ENCODE results near the gene FITM1.

FITM1 gene

DNA sequence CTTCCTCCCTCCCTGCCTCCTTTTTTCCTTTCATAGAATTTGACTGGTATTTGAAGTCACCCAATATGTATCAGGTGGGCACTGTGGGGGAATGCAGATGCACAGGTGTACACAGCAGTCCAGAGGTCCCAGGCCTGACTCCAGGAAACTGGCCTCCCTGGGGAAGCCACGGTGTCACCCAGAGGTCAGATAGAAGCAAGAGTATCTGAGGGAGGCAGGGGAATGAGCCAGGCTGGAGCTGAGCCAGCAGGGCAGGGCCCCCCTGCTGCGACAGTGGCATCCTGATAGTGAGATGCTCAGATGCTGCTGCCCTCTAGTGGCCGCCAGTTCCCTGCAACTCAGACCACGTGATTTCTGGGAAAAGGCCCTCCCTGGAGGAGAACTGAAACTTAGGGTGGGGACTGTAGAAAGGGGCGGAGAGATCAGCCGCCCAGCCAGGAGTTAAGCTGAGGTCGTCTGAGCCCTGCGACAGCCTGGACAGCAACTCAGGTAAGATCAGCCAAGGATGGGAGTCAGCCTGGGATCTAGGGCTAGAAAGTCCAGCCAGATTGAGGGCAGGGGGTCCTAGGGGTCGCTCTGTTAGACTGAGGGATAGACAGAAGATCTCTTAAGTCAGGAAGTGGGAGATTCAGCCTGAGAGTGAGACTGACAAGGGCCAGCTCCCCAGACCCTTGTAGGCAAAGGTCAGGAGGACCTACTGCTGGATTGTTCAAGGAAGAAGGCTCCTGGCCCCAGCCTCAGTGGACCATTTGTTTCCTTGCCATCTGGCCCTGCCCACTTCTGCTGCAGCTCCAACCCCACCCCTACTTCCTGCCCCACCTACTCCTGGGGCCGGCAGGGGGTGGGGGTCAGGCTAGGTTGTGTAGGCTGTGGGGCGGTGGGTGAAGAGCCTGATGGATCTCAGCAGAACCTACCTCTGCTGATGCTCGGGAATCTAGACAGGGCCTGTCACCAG, 30.7 kb downstream of the FITM1 start, which contains the start of gene IRF9:
TSS of gene IRF9 (plus strand) at position 416 of the 955 bp plus-strand sequence. CDS start 880 bp downstream, outside the sequence.
- DNase-seq (ENCODE audit: low read depth) = peak; percentile 94

DNA sequence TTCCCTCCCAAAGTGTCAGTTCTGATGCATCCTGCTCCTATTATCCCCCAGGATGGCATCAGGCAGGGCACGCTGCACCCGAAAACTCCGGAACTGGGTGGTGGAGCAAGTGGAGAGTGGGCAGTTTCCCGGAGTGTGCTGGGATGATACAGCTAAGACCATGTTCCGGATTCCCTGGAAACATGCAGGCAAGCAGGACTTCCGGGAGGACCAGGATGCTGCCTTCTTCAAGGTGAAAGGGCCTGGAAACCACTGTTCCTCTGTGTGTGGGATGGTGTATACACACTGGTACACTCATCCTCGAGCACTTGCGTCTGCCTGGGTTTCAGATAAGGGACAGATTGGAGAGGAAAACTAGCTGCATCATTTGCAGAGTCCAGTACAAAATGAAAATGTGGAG, 31.6 kb downstream of the FITM1 start:
- DNase-seq (ENCODE audit: low read depth) = no peak

DNA sequence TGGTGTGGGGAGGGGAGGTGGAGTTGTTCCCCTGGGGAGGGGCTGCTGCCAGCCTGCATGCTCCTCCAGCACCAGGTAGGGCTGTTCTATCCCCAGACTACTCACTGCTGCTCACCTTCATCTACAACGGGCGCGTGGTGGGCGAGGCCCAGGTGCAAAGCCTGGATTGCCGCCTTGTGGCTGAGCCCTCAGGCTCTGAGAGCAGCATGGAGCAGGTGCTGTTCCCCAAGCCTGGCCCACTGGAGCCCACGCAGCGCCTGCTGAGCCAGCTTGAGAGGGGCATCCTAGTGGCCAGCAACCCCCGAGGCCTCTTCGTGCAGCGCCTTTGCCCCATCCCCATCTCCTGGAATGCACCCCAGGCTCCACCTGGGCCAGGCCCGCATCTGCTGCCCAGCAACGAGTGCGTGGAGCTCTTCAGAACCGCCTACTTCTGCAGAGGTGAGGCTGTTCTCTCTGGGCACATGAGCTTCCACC, 34.1 kb downstream of the FITM1 start:
- no peak for DNase-seq (ENCODE audit: low read depth)

DNA sequence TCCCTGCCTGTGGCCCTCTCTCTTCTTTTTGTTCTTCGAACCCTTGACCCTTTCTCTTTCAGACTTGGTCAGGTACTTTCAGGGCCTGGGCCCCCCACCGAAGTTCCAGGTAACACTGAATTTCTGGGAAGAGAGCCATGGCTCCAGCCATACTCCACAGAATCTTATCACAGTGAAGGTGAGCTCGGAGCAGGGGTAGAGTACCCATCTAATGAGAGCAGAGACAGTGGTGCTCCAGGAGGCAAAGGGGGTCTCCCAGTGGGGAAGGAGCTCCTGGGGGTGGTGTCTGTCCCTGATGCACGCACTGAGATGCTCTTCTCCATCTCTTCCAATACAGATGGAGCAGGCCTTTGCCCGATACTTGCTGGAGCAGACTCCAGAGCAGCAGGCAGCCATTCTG, 35.3 kb downstream of the FITM1 start:
- DNase-seq (ENCODE audit: low read depth) = no peak

DNA sequence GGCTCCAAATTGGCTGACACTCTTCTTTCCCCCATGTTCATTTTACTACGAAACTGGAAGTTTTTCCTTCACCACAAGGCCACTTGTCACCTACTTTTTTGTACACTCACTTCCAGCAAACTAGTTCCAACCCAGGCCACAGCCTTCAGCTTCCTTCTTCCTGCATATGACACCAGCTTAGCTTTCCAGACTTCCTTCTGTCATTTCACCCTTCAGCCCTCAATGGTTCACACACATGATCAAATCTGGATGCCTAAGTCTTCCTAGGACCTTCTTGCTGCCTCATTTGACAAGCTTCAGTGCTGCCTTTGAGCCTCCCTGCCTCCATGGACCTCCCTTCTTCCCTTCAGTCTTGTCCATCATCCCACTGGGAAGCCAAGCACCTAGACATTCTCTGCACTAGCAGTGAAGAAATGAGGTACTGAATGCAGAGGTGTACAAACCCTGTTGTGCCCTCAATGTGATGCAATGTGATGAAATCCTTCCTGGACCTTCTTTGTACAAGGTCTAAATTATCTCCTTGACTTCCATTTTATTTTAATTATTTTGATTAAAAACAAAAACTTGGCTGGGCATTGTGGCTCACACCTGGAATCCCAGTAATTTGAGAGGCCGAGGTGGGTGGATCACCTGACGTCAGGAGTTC, 37.1 kb downstream of the FITM1 start:
- DNase-seq (ENCODE audit: low read depth) = no peak

DNA sequence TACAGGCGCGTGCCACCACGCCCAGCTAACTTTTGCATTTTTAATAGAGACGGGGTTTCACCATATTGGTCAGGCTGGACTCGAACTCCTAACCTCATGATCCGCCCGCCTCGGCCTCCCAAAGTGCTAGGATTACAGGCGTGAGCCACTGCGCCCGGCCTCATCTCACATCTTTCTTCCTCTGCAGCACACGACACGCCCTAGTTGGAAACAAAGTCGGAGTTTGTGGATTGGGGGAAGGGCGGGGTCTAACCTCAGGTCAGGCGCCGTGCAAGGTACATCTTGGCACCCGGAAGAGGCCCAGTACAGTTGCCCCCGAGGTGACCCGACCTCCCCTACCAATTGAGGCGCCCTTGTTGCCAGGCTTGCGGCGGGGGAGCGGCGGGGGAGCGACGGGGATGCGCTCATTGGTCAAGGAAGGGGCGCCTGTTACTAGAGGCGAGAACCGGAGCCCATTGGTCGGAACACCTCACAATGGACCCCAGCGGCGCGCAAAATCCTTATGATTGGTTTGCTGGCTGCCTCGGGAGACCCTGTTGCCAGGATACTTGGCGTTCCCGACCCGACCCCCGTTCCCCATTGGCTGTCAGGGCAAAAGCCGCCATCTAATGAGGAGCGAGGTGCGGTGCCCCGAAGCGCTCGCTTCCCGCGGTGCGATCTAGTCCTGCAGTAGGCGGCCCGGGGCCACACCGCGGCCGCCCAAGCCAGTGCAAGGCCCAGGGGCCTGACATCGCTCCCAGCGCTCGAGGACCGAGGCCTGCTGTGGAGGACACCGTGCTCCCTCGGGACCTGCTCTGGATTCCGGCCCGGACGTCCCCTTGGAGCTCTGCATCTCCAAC, 41.2 kb downstream of the FITM1 start, which contains the start of gene REC8:
TSS of gene REC8 (plus strand) at position 659 of the 839 bp plus-strand sequence. CDS start 473 bp downstream, outside the sequence.
- no peak for DNase-seq (ENCODE audit: low read depth)

DNA sequence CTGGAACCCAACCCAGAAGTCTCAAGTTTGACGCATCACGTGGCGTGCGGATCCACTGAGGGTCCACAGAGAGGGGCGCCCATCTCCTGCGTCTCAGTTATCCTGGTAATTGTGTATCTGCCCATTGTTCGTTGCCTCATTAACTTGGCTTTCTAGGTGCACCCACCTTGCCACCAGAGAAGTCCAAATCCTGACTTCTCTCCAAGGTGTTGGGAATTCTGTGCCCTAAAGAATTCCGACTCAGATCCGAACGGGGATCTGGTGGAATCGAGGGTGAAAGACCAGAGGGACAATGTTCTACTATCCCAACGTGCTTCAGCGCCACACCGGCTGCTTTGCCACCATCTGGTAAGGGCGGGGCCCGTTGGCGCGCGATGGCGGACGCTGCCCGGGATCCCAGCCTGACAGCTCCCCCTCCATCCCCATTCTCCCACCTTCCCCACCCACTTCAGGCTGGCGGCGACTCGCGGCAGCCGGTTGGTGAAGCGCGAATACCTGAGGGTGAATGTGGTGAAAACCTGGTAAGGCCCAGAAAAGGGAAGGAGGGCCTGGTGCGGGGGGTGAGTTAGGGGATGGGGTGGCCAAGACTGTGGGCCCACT, 41.9 kb downstream of the FITM1 start:
- no peak for DNase-seq (ENCODE audit: low read depth)

DNA sequence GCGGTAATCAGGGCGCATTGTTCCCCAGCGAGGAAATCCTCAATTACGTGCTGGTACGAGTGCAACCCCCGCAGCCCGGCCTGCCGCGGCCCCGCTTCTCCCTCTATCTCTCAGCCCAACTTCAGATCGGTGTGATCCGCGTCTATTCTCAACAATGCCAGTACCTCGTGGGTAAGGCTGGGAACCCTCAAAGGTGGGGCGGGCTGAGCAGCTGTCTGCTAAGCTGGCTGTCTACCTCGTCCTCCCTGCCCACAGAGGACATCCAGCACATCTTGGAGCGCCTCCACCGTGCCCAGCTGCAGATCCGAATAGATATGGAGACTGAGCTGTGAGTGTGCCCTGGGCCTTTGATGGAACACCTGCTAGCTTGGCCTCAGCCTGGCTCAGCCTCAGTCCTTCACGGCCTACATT, 42.4 kb downstream of the FITM1 start:
- DNase-seq (ENCODE audit: low read depth) = no peak

DNA sequence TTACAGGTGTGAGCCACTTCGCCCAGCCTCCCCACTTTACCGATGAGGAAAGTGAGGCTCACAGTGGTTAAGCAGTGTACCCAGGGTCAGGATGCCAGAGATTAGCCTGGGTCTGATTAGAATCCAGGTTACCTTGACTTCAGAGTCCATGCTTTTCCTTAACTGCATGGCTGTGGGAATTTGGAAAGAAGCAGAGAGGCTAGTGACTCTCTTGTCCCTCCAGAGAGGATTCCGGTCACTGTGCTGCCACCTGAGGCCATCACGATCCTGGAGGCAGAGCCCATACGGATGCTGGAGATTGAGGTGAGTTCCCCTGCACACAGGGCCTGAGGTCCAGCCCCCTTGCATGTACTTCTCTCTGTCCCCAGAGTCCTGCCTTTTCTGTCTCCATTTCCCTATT, 46.1 kb downstream of the FITM1 start:
- DNase-seq (ENCODE audit: low read depth) = no peak

DNA sequence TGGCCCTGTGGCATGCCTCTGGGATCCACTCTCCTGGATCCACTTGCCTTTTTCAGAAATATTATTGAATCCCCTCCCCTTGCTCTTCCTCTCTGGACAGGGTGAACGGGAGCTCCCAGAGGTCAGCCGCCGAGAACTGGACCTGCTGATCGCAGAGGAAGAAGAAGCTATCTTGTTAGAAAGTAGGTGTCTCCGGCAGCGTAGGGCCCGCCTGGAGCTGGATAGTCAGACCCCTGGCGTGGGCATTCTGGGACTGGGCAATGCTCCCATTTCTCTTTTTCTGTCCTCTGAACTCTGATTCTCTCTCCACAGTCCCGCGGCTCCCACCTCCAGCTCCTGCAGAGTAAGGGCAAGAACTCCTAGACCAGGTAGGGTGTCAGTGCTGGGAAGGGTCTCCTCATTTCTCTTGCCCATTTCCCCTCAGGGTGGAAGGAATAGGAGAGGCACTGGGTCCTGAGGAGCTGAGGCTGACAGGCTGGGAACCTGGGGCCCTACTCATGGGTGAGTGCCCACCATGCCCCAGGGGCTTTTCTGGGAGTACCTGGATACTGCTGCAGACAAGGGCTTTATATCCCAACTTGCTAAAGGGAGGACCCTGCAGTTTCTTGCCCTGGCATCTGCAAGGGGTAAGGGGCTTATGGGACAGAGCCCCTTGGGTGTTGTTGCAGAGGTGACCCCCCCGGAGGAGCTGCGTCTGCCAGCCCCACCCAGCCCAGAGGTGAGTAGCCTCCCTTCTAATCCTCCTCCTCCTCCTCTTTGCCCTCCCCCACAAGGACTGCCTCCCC, 46.8 kb downstream of the FITM1 start:
- DNase-seq (ENCODE audit: low read depth) = no peak

DNA sequence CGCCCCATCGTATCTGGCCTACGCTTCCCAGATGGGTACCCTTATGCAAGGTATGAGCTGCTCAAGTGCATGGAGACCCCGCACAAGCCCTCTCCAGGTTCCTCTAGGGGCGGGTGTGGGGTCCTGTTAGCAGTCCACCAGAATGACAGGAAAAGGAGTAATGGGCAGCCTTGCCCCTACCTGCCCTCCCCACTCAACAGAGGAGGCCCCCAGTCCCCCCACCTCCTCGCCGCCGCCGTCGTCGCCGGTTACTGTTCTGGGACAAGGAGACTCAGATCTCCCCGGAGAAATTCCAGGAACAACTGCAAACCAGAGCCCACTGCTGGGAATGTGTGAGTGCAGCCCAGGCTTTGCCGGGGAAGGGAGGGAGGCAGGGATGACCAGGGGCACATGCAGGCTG, 47.4 kb downstream of the FITM1 start:
- DNase-seq (ENCODE audit: low read depth) = no peak

DNA sequence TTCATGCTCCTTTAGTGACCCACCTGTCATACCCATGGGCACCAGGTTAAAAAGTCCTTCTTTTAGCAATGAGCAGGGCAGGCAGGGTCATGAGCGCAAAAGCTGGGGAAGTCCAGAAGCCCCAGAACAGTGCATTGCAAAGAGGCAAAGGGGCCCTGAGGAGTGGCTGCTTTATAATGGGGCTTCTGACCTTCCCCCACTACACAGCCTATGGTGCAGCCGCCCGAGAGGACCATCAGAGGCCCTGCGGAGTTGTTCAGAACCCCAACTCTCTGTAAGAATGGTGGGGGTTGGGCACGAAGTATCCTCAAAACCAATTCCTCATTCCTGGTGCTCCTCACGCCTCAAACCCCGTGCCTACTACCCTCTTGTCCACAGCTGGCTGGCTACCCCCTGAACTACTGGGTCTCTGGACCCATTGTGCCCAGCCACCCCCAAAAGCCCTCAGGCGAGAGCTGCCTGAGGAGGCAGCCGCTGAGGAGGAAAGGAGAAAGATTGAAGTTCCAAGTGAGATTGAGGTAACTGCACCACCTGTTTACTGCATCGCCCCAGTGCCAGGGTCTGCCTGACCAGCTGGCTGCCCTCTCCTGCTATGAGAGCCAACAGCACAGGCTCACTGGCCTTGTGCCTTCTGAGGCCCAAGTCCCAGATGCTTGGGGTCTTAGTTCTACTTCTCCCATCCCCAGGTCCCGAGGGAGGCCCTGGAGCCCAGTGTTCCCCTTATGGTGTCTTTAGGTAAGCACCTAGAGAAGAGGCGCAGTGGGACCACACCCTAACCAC, 48.1 kb downstream of the FITM1 start:
- no peak for DNase-seq (ENCODE audit: low read depth)

DNA sequence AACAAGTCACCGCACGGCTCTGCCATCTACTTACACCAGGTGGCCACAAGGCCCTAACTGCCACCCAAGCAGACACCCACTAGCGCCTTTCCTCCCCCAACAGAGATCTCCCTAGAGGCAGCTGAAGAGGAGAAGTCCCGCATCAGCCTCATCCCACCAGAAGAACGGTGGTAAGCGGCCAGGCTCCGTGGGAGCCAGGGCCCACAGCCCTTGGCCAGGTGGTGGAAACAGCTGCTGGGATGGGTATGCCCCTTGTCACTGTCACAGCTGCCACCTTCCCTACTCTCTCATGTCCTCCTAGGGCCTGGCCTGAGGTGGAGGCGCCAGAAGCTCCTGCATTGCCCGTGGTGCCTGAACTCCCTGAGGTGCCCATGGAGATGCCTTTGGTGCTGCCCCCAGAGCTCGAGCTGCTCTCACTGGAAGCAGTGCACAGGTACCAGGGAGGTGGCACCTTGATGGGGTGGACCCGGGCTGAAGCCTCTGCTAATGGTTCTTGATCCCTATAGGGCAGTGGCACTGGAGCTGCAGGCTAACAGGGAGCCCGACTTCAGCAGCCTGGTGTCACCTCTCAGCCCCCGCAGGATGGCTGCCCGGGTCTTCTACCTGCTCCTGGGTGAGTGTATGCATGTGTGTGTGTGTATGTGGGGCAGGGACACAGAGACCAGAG, 49.0 kb downstream of the FITM1 start:
- DNase-seq (ENCODE audit: low read depth) = no peak

DNA sequence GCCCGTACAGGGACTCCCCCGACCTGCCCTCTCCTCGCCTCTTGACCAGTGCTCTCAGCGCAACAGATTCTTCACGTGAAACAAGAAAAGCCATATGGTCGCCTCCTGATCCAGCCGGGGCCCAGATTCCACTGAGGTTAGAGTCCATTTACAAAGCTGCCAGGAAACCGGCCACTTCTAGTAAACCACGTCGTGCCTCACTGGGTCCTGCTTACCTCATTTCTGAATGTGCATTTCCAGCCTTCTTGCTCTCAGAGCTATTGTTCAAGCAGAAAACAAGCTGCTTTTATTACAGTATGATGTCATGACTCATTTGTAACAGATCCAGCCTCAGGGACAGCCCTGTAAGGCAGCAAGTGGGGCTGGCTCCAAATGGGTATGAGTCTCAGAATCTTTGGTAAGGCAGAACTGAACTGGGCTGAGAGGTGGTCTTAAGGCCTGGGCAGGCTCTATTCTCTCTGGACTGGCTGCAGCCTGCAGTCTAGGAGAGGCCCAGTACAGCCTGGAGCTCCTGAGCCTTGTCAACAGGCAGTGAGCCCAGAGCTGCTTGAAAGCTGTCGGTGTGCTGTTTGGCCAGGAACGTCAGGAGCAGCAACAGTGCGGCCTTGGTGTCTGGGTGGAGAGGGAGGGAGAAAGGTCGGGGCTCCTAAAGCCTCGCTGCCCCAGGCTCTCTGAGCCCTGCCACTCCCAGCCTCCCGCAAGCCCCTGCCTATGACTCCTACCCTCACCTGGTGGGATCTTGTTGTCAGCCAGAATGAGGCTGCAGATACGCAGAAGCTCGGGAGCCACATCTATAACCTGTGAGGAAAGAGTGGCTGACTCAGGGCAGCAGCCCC, 49.7 kb downstream of the FITM1 start:
- DNase-seq (ENCODE audit: low read depth) = peak; percentile 84

DNA sequence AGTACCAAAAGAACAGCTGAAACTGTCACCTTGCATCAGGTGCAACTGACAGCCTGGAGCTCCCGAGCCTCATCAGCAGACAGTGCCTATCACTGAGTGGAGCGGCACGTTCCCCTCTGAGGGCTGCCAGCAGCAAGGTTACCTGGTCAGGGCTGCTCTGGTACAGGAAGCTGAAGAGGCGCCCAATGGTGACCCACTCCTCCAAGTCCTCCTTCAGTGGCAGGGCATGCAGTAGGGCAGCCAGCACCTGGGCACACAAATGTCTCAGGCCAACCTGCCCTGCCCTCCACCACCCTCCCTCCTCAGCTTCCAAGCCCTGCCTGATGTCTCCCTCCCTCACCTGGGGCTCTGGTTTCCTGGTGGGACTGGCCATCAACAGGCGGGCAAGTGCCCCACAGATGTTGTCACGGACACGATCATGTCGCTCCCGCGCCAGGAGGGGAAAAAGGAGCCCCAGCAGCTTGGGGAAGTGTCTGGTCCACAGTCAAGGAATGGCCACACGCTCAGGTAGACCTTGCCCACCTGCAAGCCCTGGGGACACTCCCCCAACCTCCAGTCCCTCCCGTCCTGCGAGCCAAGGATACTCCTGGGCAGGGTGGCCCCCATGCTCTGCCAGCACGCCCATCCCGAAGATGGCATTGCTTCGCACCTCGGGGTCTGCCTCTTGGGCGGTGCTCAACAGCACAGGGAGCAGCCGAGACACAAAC, 51.1 kb downstream of the FITM1 start:
- no peak for DNase-seq (ENCODE audit: low read depth)
